ENCODE measurements around the gene PLEKHA5. TPM values are rescaled to one million over a fixed set of nuclear protein-coding genes. Genes with fewer than 3 reads are reported as not detected.

Gene PLEKHA5
- total and polyA plus RNA-seq, 11 donors: 18.1 to 72.2 (median 58.2) TPM

DNA sequence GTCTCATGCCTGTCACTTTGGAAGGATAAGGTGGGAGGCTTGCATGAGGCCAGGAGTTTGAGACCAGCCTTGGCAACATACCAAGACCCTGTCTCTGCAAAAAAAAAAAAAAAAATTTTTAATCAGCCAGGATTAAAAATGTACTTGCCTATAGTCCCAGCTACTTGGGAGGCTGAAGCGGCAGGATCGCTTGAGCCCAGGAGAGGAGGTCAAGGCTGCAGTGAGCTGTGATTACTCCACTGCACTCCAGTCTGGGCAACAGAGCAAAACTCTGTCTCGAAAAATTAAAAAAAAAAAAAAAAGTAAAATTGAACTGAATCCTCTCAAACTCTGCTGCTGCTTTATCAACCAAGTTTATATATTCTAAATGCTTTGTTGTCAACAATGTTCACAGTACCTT, 181.6 kb downstream of the PLEKHA5 start:
- H3K27me3 ChIP-seq: no peaks in the 10 kb centered on the region
- TF ChIP-seq, protein P1, sequence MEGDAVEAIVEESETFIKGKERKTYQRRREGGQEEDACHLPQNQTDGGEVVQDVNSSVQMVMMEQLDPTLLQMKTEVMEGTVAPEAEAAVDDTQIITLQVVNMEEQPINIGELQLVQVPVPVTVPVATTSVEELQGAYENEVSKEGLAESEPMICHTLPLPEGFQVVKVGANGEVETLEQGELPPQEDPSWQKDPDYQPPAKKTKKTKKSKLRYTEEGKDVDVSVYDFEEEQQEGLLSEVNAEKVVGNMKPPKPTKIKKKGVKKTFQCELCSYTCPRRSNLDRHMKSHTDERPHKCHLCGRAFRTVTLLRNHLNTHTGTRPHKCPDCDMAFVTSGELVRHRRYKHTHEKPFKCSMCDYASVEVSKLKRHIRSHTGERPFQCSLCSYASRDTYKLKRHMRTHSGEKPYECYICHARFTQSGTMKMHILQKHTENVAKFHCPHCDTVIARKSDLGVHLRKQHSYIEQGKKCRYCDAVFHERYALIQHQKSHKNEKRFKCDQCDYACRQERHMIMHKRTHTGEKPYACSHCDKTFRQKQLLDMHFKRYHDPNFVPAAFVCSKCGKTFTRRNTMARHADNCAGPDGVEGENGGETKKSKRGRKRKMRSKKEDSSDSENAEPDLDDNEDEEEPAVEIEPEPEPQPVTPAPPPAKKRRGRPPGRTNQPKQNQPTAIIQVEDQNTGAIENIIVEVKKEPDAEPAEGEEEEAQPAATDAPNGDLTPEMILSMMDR (IDR thresholded peaks at IDR 0.05): no peak
- TF ChIP-seq POLR2A (IDR thresholded peaks at IDR 0.05): no peak
- no peaks in the 10 kb centered on the region for H3K4me1 ChIP-seq
- H3K9me3 ChIP-seq: no peaks in the 10 kb centered on the region
- WGBS, 4 donors: 91 to 98% (median 94%) methylated on average over 3 of the region's 3 CpGs
- no peak for DNase-seq
- no peak overlapping the region for H3K27ac ChIP-seq
- no peak for ATAC-seq
- intact Hi-C loops (cut with DNase I): no loop called here
- H3K4me3 ChIP-seq: no peak overlapping the region
- peaks cover 0 to 19% (median 6%) of the 10 kb centered on the region in 9 donors for H3K36me3 ChIP-seq

DNA sequence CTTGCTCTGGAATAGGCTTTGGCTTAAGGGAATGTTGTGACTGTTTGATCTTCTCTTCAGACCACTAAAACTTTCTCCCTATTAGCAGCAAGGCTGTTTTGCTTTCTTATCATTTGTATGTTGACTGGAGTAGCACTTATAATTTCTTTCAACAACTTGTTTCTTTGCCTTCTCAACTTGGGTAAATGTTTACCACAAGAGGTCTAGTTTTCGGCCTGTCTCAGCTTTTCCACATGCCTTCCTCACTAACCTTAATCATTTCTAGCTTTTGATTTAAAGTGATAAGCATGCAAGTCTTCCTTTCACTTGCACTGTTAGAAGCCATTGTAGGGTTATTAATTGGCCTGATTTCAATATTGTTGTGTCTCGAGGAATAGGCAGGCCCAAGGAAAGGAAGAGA, 183.1 kb downstream of the PLEKHA5 start:
- Histone ChIP-seq H3K36me3 (peaks cover 0 to 7% (median 0%) of the 10 kb centered on the region in 9 donors), H3K4me3 (no peak overlapping the region), H3K9me3 (no peaks in the 10 kb centered on the region), H3K27ac (no peak overlapping the region), H3K4me1 (no peaks in the 10 kb centered on the region), H3K27me3 (no peaks in the 10 kb centered on the region)
- 64 to 79% (median 66%) methylated on average over 2 of the region's 2 CpGs for WGBS, 4 donors
- no peak for ATAC-seq
- intact Hi-C loops (cut with DNase I): no loop called here
- TF ChIP-seq POLR2A (IDR thresholded peaks at IDR 0.05): no peak
- TF ChIP-seq, protein P1 (IDR thresholded peaks at IDR 0.05): no peak
- DNase-seq: no peak

DNA sequence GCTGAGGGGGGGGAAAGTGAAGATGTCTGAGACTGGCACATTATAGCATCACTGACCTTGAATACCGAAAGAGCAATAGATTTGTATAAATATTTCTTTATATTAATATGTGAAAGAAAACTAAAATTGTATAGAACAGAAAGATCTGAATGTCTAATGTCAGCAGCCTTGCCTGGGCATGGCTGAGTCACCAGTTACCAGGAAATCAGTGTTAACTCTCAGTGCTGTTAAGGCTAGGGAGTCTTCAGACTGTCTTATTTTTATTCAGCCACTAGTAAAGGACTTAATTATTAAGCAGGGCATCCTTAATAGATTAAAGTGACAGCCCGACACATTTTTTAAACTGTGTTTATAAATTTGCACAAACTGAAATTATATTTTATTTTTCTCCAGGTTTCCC, 186.9 kb downstream of the PLEKHA5 start:
- ATAC-seq (no peak), DNase-seq (no peak)
- H3K36me3 ChIP-seq: peaks cover 0 to 26% (median 5%) of the 10 kb centered on the region in 9 donors
- no peaks in the 10 kb centered on the region for H3K9me3 ChIP-seq
- 92 to 98% (median 94%) methylated on average over 2 of the region's 2 CpGs for WGBS, 4 donors
- intact Hi-C loops (cut with DNase I): no loop called here
- H3K4me1 ChIP-seq: no peaks in the 10 kb centered on the region
- H3K27me3 ChIP-seq: no peaks in the 10 kb centered on the region
- no peak overlapping the region for H3K27ac ChIP-seq
- TF ChIP-seq POLR2A (IDR thresholded peaks at IDR 0.05): no peak
- TF ChIP-seq, protein P1 (IDR thresholded peaks at IDR 0.05): no peak
- no peak overlapping the region for H3K4me3 ChIP-seq

DNA sequence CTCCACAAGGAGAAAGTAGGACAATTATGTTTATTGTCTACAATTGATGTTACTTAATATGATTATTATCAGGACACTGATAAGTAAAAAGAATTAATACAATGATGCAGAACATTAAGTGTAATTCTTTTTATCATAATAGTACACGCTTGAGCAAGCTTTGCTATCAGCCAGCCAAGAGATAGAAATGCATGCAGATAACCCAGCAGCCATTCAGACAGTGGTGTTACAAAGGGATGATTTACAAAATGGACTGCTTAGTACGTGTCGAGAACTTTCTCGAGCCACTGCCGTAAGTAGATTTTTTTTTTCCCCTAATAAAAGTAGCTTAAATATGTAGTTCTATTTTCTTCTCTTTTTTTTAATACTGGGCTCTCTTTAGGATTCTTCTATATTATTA, 192.8 kb downstream of the PLEKHA5 start:
- intact Hi-C loops (cut with DNase I): no loop called here
- ATAC-seq (no peak), DNase-seq (no peak)
- WGBS, 4 donors: 46 to 60% (median 47%) methylated on average over 5 of the region's 5 CpGs
- peaks cover 0 to 69% (median 16%) of the 10 kb centered on the region in 9 donors for H3K36me3 ChIP-seq
- TF ChIP-seq, protein P1 (IDR thresholded peaks at IDR 0.05): no peak
- no peak for TF ChIP-seq POLR2A (IDR thresholded peaks at IDR 0.05)
- H3K4me3 ChIP-seq: no peak overlapping the region
- H3K27me3 ChIP-seq: no peaks in the 10 kb centered on the region
- H3K4me1 ChIP-seq: peaks cover 0 to 13% (median 0%) of the 10 kb centered on the region in 12 donors
- peaks cover 0 to 6% (median 0%) of the 10 kb centered on the region in 12 donors for H3K9me3 ChIP-seq
- H3K27ac ChIP-seq: no peak overlapping the region

Measured in heart left ventricle (tissue), 16 donors.